GM12891 (cell line): Measurements from ENCODE around the gene VAV3.

Source experiments
- DNase-seq: peaks from one replicate; pipeline ENCODE4 v3.0.0; 2011; ENCODE audit warnings: low spot score; ENCODE audit not compliant: insufficient read length
- FAIRE-seq: peaks from 2 replicates; lab custom pipeline; 2011; peaks lifted over from hg19 to GRCh38; lab: Jason Lieb, UNC
- PAX5 ChIP-seq: IDR thresholded peaks from 2 replicates; pipeline ENCODE4 v1.6.1; 2011; ENCODE audit warnings: low read length, moderate library complexity, mild to moderate bottlenecking; ENCODE audit not compliant: insufficient read depth, severe bottlenecking
- POLR2A ChIP-seq: IDR thresholded peaks from 2 replicates; pipeline ENCODE4 v1.6.1; 2011; ENCODE audit warnings: low read depth, low read length, control low read depth
- POLR2AphosphoS5 ChIP-seq: IDR thresholded peaks from 2 replicates; pipeline ENCODE4 v1.6.1; 2011; ENCODE audit warnings: low read depth, low read length, control low read depth
- POU2F2 ChIP-seq: IDR thresholded peaks from 2 replicates; pipeline ENCODE4 v1.6.1; 2011; ENCODE audit warnings: low read depth, mild to moderate bottlenecking, control low read depth, low read length, moderate library complexity
- SPI1 ChIP-seq: IDR thresholded peaks from 2 replicates; pipeline ENCODE4 v1.6.1; 2011; ENCODE audit warnings: low read depth, low read length, control low read depth
- TAF1 ChIP-seq: IDR thresholded peaks from 2 replicates; pipeline ENCODE4 v1.6.1; 2011; ENCODE audit warnings: low read depth, low read length, control low read depth

The VAV3 gene

DNA sequence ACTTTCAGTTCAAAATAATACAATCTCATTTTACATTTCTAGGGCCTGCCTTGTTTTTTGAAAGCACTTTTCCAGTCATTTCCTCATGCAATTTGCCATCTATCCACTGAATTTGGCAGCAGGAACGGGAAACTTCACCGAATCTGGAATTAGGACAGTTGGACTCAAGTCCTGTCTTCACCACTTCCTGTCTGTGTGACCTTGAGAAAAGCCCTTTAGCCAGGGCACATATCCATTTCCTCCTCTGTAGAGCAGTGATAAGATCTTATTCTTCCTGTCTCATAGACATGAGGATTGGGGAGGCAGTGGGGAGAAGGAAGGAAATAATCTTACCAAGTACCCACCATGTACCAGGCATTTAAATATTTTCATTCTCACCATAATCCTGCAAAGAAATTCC, 12.0 kb downstream of the VAV3 start:
- TF ChIP-seq POU2F2: no peak
- TF ChIP-seq SPI1: no peak
- no peak for TF ChIP-seq TAF1
- no peak for TF ChIP-seq POLR2AphosphoS5
- no peak for TF ChIP-seq POLR2A

GRCh38 chr1:107950464-107950863, 14.5 kb downstream of the VAV3 start:
- no peak for DNase-seq
- TF ChIP-seq POLR2A (no peak), POLR2AphosphoS5 (no peak), POU2F2 (no peak)
- peak; percentile 54 for FAIRE-seq

More for the DNA sequence above, 12.0 kb downstream of the VAV3 start:
- FAIRE-seq (no peak), DNase-seq (no peak)

DNA sequence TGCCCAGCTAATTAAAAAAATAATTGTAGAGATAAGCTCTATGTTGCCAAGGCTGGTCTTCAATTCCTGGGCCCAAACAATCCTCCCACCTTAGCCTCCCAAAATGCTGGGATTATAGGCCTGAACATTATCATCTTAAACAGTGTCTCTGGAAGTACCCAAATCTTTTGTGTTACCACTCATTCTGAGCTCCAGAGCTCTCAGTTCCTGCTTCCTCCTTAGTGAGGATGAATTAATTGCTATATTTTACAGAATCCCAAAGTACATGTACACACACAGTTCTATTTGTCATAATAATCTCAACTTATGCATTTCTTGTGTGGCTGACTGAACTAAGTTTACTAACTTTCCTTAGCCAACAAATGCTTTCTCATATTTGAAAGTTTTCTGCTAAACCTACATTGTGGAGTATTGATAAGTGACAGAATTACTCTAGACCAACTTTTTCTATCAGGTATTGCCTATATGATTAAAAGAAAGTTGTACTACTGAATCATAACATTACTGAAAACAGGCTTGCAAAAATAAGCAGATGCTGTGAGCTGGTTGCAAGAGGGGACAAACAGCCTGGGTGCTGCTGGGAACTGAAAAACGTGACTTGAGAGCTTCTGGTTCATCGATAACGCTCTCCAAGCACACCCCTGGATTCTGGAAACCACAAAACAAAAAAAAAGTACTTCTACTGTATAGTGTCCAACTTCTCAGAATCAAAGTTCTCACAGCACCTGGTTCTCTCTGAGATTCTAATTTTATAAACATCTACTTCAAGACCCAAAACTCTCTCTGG, 15.3 kb downstream of the VAV3 start:
- FAIRE-seq: peak; percentile 59
- no peak for DNase-seq
- TF ChIP-seq SPI1: peak; percentile 39
- TF ChIP-seq POLR2AphosphoS5: no peak

GRCh38 chr1:107946794-107947193, 18.2 kb downstream of the VAV3 start:
- FAIRE-seq (no peak), DNase-seq (no peak)
- no peak for TF ChIP-seq POLR2AphosphoS5
- no peak for TF ChIP-seq POLR2A
- no peak for TF ChIP-seq POU2F2
- TF ChIP-seq SPI1: no peak
- TF ChIP-seq TAF1: no peak
- TF ChIP-seq PAX5: no peak

DNA sequence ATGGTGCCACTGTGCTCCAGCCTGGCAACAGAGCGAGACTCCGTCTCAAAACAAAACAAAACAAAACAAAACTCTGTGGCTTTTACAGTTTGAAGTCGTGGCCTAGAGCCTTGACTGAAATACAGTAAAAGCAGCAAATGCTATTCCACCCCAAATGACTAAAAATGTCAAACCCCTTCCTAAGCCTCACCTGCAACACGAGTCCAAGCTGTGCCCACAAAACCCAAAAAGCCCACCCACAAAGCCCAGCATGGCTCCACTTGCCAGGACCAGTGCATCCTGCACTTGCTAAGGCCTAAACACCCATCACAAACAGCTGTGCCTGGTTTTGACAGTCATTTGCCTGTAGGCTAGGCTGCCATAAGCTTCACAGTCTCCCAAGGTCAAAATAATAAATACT, 21.3 kb downstream of the VAV3 start:
- DNase-seq (no peak), FAIRE-seq (no peak)

GRCh38 chr1:107942814-107943213, 22.2 kb downstream of the VAV3 start:
- DNase-seq (no peak), FAIRE-seq (no peak)
- TF ChIP-seq POLR2AphosphoS5 (no peak), TAF1 (no peak), POU2F2 (no peak), PAX5 (no peak), SPI1 (no peak), POLR2A (no peak)

More for the DNA sequence above, 21.3 kb downstream of the VAV3 start:
- TF ChIP-seq PAX5: no peak
- no peak for TF ChIP-seq POLR2A
- TF ChIP-seq POU2F2: no peak
- no peak for TF ChIP-seq POLR2AphosphoS5
- no peak for TF ChIP-seq TAF1
- no peak for TF ChIP-seq SPI1

DNA sequence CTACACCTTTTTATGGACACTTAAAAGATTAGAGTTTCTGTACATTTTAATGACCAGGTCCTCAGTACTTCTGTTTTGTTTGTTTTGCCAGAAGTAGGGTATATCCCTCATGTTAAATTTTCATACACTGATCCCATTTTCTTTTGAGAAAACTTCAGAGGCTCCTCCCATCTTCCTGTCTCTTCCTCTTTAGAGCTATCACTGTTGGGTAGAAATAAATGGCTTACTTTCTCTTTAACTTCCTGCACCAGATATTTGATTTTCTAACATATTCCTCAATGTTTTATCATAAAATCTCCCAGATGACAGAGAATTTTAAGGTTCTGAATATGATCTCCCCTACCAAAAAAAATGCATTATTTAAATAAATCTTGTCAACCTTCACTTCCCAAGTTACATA, 23.4 kb downstream of the VAV3 start:
- no peak for FAIRE-seq
- no peak for DNase-seq
- TF ChIP-seq TAF1 (no peak), SPI1 (no peak), POU2F2 (no peak), POLR2A (no peak), PAX5 (no peak), POLR2AphosphoS5 (no peak)

DNA sequence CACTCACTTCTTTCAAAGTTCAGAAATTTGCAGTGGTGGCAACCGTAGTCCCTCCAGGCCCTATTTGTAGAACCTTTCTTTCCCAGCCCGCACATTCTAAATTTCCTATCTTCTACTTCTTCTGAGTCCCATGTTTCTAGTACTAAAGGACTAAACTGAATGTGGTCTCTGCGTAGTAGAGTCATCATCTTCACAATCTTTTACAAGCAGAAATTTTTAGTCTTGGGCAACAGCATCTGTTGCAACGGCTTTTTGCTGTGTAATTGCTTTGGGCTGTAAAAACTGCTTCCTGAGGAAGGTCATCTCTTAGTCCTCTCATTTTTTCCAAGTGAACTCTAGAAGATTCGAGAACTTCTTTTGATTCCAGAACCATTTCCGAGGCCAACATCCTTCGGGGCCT, 23.9 kb downstream of the VAV3 start:
- FAIRE-seq (no peak), DNase-seq (no peak)
- TF ChIP-seq POU2F2: no peak
- TF ChIP-seq POLR2AphosphoS5: no peak
- TF ChIP-seq TAF1: no peak
- TF ChIP-seq POLR2A: no peak
- TF ChIP-seq PAX5: no peak
- TF ChIP-seq SPI1: no peak

DNA sequence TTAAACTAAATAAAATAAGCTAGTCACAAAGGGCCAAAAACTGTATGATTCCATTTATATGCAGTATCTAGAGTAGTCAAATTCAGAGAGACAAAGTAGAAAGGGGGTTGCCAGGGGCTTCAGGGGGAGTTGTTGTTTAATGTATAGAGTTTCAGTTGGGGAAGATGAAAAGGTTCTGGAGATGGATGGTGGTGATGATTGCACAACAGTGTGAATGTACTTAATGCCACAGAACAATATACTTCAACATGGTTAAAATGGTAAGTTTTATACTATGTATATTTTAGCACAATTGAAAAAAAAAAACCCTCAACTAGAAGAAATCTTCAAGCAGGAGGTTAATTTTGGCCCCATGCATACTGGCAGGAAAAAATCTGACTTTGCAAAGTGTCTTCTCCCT, 24.3 kb downstream of the VAV3 start:
- no peak for TF ChIP-seq SPI1
- no peak for TF ChIP-seq TAF1
- TF ChIP-seq POLR2AphosphoS5: no peak
- TF ChIP-seq POLR2A: no peak
- TF ChIP-seq PAX5: no peak
- no peak for TF ChIP-seq POU2F2
- FAIRE-seq (no peak), DNase-seq (no peak)

DNA sequence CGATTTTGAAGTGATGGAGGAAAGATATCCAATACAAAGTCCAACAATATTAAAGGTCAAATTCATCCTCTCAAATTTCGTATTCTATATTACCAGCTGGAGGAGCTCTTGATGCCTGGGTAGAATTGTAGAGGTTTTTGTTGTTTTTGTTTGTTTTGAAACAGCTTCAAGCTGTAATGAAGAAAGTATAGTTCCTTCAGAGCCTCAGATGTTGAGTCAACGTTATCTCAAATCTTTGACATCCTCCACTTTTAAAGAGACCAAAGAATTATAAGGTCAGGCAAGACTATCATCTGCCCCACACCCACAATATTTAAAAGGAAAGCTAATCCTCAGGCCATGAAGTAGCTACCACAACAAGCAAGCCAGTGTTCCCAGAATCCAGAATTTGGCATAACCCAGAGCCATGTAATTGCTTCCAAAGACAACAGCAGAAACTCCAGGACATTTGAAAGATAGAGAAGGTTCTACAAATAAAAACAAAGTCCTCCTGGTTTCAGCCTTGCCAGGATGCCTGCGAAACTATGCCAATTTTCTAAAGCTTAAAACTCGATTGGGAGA, 24.9 kb downstream of the VAV3 start:
- DNase-seq (no peak), FAIRE-seq (no peak)
- TF ChIP-seq POU2F2 (no peak), TAF1 (no peak)
